COLO668 (cell line): Measurements from ENCODE around the gene SLC25A30.

Experiments
- DNase-seq: peaks from one replicate; lab custom pipeline; 2025; ENCODE audit not compliant: unreplicated experiment; lab: John Stamatoyannopoulos, UW

Gene SLC25A30

DNA sequence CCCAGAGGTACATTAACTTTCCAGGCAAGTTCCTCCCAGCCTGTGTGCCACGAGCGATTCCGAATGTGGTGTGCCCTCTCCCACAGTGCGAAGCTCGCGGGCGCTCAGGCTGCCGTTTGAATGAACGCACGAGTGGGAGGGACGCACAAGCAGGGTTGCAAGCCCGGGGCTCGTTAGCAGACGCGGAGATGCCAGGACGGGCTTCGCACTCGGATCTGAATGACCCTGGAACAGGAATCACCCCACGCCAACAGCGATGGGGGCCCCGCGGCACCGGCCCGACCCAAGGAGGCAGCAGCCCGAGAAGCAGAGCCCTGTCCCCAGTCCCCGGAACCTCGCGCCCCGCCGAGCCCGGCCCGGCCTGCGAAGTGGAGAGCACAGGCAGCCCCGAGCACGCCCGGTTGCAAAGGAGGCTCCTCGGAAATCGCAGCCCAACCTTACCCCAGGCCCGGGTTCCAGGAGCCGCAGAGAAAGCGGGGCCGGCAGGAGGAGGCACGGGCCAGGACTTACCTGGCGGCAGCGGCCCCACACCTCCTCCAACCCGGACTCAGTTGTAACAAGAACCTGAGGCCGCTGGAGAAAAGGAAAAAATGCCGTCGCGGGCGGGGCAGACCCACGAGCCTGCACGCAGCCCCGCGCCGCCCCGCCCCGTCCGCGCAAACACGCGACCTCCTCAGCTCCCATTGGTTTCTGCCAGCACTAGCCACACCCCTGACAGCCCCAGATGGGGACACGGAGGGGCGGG is at the start of gene SLC25A30:
Gene SLC25A30 (minus strand): TSS at position 584 of the 745 bp plus-strand sequence. CDS start 6,948 bp downstream, outside the sequence.
- DNase-seq, result peak; percentile 97

- no peak for DNase-seq
Measured at GRCh38 chr13:45466359-45466758, 48.2 kb upstream of the SLC25A30 start.

- peak; percentile 99 for DNase-seq
Measured at GRCh38 chr13:45464687-45465453, 46.7 kb upstream of the SLC25A30 start, which contains the start of gene COG3. Gene COG3, plus strand, starts transcription at chr13:45464939. Its CDS starts 98 bp downstream, at chr13:45465037.

GRCh38 chr13:45464141-45464686 is 46.0 kb upstream of the SLC25A30 start:
- DNase-seq, result no peak

GRCh38 chr13:45456196-45456972 is 38.2 kb upstream of the SLC25A30 start:
- no peak for DNase-seq

- no peak for DNase-seq
Measured at GRCh38 chr13:45454204-45454603, 36.0 kb upstream of the SLC25A30 start.

- DNase-seq, result no peak
Measured at GRCh38 chr13:45451282-45451681, 33.1 kb upstream of the SLC25A30 start.

DNA sequence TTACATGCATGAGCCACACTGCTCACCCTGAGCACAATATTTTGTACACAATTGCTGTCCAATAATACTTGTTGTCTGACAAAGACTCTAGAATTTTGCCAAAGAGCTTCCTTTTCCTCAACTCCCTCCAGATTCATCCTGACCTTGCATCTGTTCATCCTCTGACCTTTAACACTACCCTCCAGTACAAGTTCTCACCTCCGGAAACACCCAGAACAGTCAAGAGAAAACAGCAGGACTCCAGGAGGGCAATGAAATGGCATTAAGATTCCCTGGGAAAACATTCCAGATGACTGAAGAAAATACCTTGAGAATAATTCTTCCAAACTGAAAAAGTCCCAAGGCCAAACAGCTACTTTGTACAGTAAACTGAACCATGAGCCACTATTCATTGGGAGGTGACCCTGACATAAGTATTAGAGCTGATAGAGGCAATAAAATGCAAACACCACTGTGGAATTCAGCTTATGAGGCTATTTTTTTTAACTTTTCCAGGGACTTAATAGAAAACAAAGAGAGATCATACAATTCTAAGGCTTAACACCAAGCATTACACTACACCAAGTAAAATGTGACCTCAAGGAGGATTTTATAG is 30.9 kb upstream of the SLC25A30 start:
- DNase-seq, result no peak

- DNase-seq, result peak; percentile 39
Measured at GRCh38 chr13:45447050-45447661, 29.0 kb upstream of the SLC25A30 start.

DNA sequence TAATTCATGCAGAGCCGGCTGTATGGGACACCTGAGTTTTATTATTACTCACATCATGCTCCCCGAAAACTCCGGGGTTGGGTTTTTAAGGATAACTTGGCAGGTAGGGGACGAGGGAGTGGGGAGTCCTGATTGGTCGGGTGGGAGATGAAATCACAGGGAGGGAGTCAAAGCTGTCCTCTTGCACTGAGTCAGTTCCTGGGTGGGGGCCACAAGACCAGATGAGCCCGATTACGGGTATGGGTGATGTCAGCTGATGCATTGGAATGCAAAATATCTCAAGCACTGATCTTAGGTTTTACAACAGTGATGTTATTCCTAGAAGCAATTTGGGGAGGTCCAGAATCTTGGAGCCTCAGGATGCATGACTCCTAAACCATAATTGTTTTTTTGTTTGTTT is 28.0 kb upstream of the SLC25A30 start:
- no peak for DNase-seq

DNA sequence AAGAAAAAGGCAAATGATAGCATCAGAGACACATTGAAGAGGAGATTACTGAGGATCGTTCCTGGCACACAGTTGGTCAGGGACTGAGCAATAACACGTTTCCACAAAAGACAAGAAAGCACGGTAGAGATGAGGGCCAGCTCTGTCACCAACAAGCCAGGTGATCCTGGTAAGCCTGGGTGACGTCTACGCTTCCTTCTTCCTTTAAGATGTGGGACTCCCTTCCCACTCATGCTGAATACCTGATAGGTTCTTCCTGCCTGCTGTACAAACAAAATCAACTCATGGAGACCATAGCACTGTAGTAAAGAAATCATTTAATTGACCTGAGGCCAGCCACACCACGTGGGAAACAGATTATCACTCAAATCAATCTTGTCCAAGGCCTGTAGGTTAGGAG is 26.9 kb upstream of the SLC25A30 start:
- no peak for DNase-seq

DNA sequence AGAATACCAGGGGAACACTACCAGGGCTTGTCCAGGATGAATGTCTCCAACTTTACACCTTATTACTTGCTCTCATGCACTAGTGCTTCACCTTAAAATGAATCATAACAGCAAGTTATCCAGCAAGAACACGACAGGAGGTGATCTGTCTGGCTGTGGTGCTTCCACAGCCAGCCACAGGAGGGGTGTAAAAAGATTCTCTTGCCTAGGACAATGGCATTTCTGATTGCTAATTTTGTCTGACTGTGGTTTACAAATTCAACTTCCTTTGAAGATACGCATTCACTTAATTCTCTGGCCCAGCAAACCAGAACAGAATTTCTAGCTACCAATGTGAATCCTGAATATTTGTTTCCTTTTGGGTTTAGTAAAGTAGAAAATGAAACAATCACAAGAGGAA is 23.5 kb upstream of the SLC25A30 start:
- DNase-seq, result no peak

- DNase-seq, result no peak
Measured at GRCh38 chr13:45439781-45440462, 21.7 kb upstream of the SLC25A30 start.

DNA sequence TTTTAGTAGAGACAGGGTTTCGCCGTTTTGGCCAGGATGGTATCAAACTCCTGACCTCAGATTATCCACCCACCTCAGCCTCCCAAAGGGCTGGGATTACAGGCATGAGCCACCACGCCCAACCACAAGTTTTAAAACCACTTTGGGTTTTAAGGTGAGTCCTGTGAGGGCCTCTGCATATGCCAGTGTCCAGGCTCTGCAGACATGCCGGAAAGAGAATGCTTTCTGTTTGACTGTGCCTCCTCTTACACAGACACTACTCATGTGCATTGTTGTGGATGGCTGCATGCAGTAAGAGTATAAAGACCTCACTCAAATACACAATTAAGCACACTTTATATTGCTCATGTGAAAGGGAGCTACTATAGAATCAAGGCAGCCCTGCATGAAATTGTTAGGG is 20.8 kb upstream of the SLC25A30 start:
- no peak for DNase-seq

GRCh38 chr13:45437947-45438346 is 19.8 kb upstream of the SLC25A30 start:
- DNase-seq, result no peak

- DNase-seq, result no peak
Measured at GRCh38 chr13:45436953-45437352, 18.8 kb upstream of the SLC25A30 start.

GRCh38 chr13:45436332-45436731 is 18.2 kb upstream of the SLC25A30 start:
- DNase-seq, result no peak

- peak; percentile 61 for DNase-seq
Measured at GRCh38 chr13:45434556-45435371, 16.6 kb upstream of the SLC25A30 start.

DNA sequence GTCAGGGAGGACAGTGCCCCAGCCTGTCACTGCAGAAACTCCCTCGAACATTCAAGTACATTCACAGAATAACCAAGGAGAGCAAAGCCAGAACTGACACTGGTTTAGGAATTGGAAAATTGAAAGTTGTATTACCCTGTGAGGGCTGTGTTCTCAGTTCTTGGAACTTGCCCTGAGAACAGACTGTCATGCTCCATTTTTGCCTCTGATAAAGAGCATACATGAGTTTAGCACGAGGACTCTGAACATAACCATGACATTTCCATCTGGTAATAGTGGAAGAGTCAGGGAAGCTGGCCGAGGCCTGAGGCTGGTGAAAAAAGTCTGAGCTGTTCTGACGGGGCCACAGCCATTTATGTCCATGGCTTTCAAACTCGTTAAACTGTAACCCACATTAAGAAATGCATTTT is 15.2 kb upstream of the SLC25A30 start:
- no peak for DNase-seq
